Progenitor cell of endocrine pancreas (in vitro differentiated cells): Measurements from ENCODE around the gene CELF6. TPM values are rescaled to one million over a fixed set of nuclear protein-coding genes. Genes with fewer than 3 reads are reported as not detected.

ENCODE experiments used
- DNase-seq: peaks from one replicate; pipeline ENCODE4 v3.0.0; 2021; ENCODE audit warnings: low spot score; ENCODE audit not compliant: unreplicated experiment
- H3K27ac Mint-ChIP-seq: 2 replicates; pipeline ENCODE4 v1.8.0; 2021; ENCODE audit warnings: mild to moderate bottlenecking, moderate library complexity, mixed read lengths
- H3K27me3 Mint-ChIP-seq: 2 replicates; pipeline ENCODE4 v1.8.0; 2021; ENCODE audit warnings: mixed read lengths
- H3K36me3 Mint-ChIP-seq: 2 replicates; pipeline ENCODE4 v1.8.0; 2022; ENCODE audit warnings: mixed read lengths; ENCODE audit not compliant: insufficient read depth
- H3K4me1 Mint-ChIP-seq: 2 replicates; pipeline ENCODE4 v1.8.0; 2021; ENCODE audit warnings: low read depth, mixed read lengths
- H3K4me3 Mint-ChIP-seq: 2 replicates; pipeline ENCODE4 v1.8.0; 2021; ENCODE audit warnings: low read depth, mild to moderate bottlenecking, moderate library complexity, mixed read lengths
- H3K9me3 Mint-ChIP-seq: 2 replicates; pipeline ENCODE4 v1.8.0; 2021; ENCODE audit warnings: low read depth, mixed read lengths
- CTCF ChIP-seq: fragments of 200-600 bp; sonication (generic); IDR thresholded peaks from one replicate; pipeline ENCODE4 v1.5.0; 2021; ENCODE audit warnings: antibody characterized with exemption, mild to moderate bottlenecking; ENCODE audit not compliant: unreplicated experiment
- total RNA-seq: library from RNA; stranded (reverse); gene quantifications from 2 replicates; pipeline ENCODE4 v1.2.1, GENCODE V29; 2021

CELF6 gene
- total RNA-seq, 1 donor from 2014 or later, result 1.4 TPM

GRCh38 chr15:72358650-72359171, 38.8 kb upstream of the CELF6 start:
- no peak overlapping the region for H3K4me3 Mint-ChIP-seq
- TF ChIP-seq CTCF, result no peak
- H3K27me3 Mint-ChIP-seq, result no peaks in the 10 kb centered on the region
- no peak for DNase-seq
- H3K4me1 Mint-ChIP-seq, result no peaks in the 10 kb centered on the region
- no peaks in the 10 kb centered on the region for H3K9me3 Mint-ChIP-seq
- no peak overlapping the region for H3K27ac Mint-ChIP-seq
- H3K36me3 Mint-ChIP-seq, result no peaks in the 10 kb centered on the region

GRCh38 chr15:72358121-72358520, 38.2 kb upstream of the CELF6 start:
- DNase-seq, result no peak
- no peak overlapping the region for H3K4me3 Mint-ChIP-seq
- peaks cover 2% of the 10 kb centered on the region for H3K36me3 Mint-ChIP-seq
- no peaks in the 10 kb centered on the region for H3K27me3 Mint-ChIP-seq
- no peak for TF ChIP-seq CTCF
- no peaks in the 10 kb centered on the region for H3K9me3 Mint-ChIP-seq
- no peaks in the 10 kb centered on the region for H3K4me1 Mint-ChIP-seq
- H3K27ac Mint-ChIP-seq, result no peak overlapping the region

- no peak overlapping the region for H3K4me3 Mint-ChIP-seq
- H3K27ac Mint-ChIP-seq, result no peak overlapping the region
- TF ChIP-seq CTCF, result no peak
- no peaks in the 10 kb centered on the region for H3K4me1 Mint-ChIP-seq
- DNase-seq, result no peak
- peaks cover 5% of the 10 kb centered on the region for H3K36me3 Mint-ChIP-seq
- no peaks in the 10 kb centered on the region for H3K9me3 Mint-ChIP-seq
- no peaks in the 10 kb centered on the region for H3K27me3 Mint-ChIP-seq
Measured at GRCh38 chr15:72354496-72354895, 34.5 kb upstream of the CELF6 start.

- no peak for DNase-seq
- Mint-ChIP-seq H3K27ac (no peak overlapping the region), H3K9me3 (no peaks in the 10 kb centered on the region), H3K4me3 (no peak overlapping the region), H3K4me1 (no peaks in the 10 kb centered on the region), H3K36me3 (peaks cover 7% of the 10 kb centered on the region), H3K27me3 (no peaks in the 10 kb centered on the region)
- TF ChIP-seq CTCF, result no peak
Measured at GRCh38 chr15:72353266-72353665, 33.3 kb upstream of the CELF6 start.

GRCh38 chr15:72345806-72346205, 25.8 kb upstream of the CELF6 start:
- Mint-ChIP-seq H3K9me3 (no peaks in the 10 kb centered on the region), H3K4me3 (no peak overlapping the region), H3K27me3 (no peaks in the 10 kb centered on the region), H3K36me3 (peaks cover 2% of the 10 kb centered on the region), H3K4me1 (no peaks in the 10 kb centered on the region), H3K27ac (no peak overlapping the region)
- TF ChIP-seq CTCF, result no peak
- DNase-seq, result no peak
